H54 (cell line): ENCODE data around the gene ELP6.

Experiments used
- DNase-seq: peaks from one replicate; pipeline ENCODE4 v3.0.0; 2011; ENCODE audit warnings: low spot score, mixed read lengths; ENCODE audit not compliant: insufficient read length
- FAIRE-seq: peaks from 3 replicates; lab custom pipeline; 2011; peaks lifted over from hg19 to GRCh38; lab: Jason Lieb, UNC
- POLR2A ChIP-seq: IDR thresholded peaks from 2 replicates; pipeline ENCODE4 v1.6.1; 2011; ENCODE audit warnings: low read depth, mild to moderate bottlenecking, low read length

Gene ELP6

GRCh38 chr3:47456984-47457383, 56.5 kb downstream of the ELP6 start:
- TF ChIP-seq POLR2A: no peak
- no peak for DNase-seq
- FAIRE-seq: no peak

- FAIRE-seq (no peak), DNase-seq (no peak)
- no peak for TF ChIP-seq POLR2A
These were observed 57.6 kb downstream of the ELP6 start for GRCh38 chr3:47455806-47456452.

GRCh38 chr3:47452453-47453215, 60.9 kb downstream of the ELP6 start:
- FAIRE-seq (no peak), DNase-seq (no peak)
- no peak for TF ChIP-seq POLR2A
